ENCODE measurements around the gene KNTC1.

Gene KNTC1

GRCh38 chr12:122665349-122665748 is 138.3 kb downstream of the KNTC1 start:
- no peak overlapping the region for H3K27ac ChIP-seq (ENCODE audit: insufficient read depth, low read depth, low read length, poor library complexity, severe bottlenecking)
- no peaks in the 10 kb centered on the region for H3K4me1 ChIP-seq (ENCODE audit: control insufficient read depth, insufficient read depth, low read length)
- H3K9me3 ChIP-seq (ENCODE audit: control insufficient read depth, low read length) = no peaks in the 10 kb centered on the region
- no peaks in the 10 kb centered on the region for H3K27me3 ChIP-seq (ENCODE audit: control insufficient read depth, insufficient read depth, low read length, poor library complexity, severe bottlenecking)
- WGBS, 2 experiments = 89 to 92% methylated on average over 8 of the region's 8 CpGs
- no peaks in the 10 kb centered on the region for H3K36me3 ChIP-seq (ENCODE audit: control insufficient read depth, insufficient read depth, low read length)
- H3K4me3 ChIP-seq (ENCODE audit: insufficient read depth, low read depth, low read length) = no peak overlapping the region

- H3K4me1 ChIP-seq (ENCODE audit: control insufficient read depth, insufficient read depth, low read length) = no peaks in the 10 kb centered on the region
- no peaks in the 10 kb centered on the region for H3K27me3 ChIP-seq (ENCODE audit: control insufficient read depth, insufficient read depth, low read length, poor library complexity, severe bottlenecking)
- H3K4me3 ChIP-seq (ENCODE audit: insufficient read depth, low read depth, low read length) = no peak overlapping the region
- no peak overlapping the region for H3K27ac ChIP-seq (ENCODE audit: insufficient read depth, low read depth, low read length, poor library complexity, severe bottlenecking)
- no peaks in the 10 kb centered on the region for H3K36me3 ChIP-seq (ENCODE audit: control insufficient read depth, insufficient read depth, low read length)
- WGBS, 2 experiments = 92 to 95% methylated on average over 5 of the region's 5 CpGs
- H3K9me3 ChIP-seq (ENCODE audit: control insufficient read depth, low read length) = no peaks in the 10 kb centered on the region
These were observed 138.7 kb downstream of the KNTC1 start for GRCh38 chr12:122665759-122666158.

- no peaks in the 10 kb centered on the region for H3K27me3 ChIP-seq (ENCODE audit: control insufficient read depth, insufficient read depth, low read length, poor library complexity, severe bottlenecking)
- 86 to 90% methylated on average over 2 of the region's 2 CpGs for WGBS, 2 experiments
- no peaks in the 10 kb centered on the region for H3K4me1 ChIP-seq (ENCODE audit: control insufficient read depth, insufficient read depth, low read length)
- no peak overlapping the region for H3K4me3 ChIP-seq (ENCODE audit: insufficient read depth, low read depth, low read length)
- no peak overlapping the region for H3K27ac ChIP-seq (ENCODE audit: insufficient read depth, low read depth, low read length, poor library complexity, severe bottlenecking)
- no peaks in the 10 kb centered on the region for H3K36me3 ChIP-seq (ENCODE audit: control insufficient read depth, insufficient read depth, low read length)
- no peaks in the 10 kb centered on the region for H3K9me3 ChIP-seq (ENCODE audit: control insufficient read depth, low read length)
These were observed 141.2 kb downstream of the KNTC1 start for GRCh38 chr12:122668268-122668667.

- H3K9me3 ChIP-seq (ENCODE audit: control insufficient read depth, low read length) = no peaks in the 10 kb centered on the region
- no peaks in the 10 kb centered on the region for H3K4me1 ChIP-seq (ENCODE audit: control insufficient read depth, insufficient read depth, low read length)
- no peaks in the 10 kb centered on the region for H3K36me3 ChIP-seq (ENCODE audit: control insufficient read depth, insufficient read depth, low read length)
- H3K4me3 ChIP-seq (ENCODE audit: insufficient read depth, low read depth, low read length) = no peak overlapping the region
- no peaks in the 10 kb centered on the region for H3K27me3 ChIP-seq (ENCODE audit: control insufficient read depth, insufficient read depth, low read length, poor library complexity, severe bottlenecking)
- 90 to 93% methylated on average over 3 of the region's 5 CpGs for WGBS, 2 experiments
- no peak overlapping the region for H3K27ac ChIP-seq (ENCODE audit: insufficient read depth, low read depth, low read length, poor library complexity, severe bottlenecking)
These were observed 142.5 kb downstream of the KNTC1 start for GRCh38 chr12:122669397-122670070.

- Histone ChIP-seq H3K4me1 (ENCODE audit: control insufficient read depth, insufficient read depth, low read length) (no peaks in the 10 kb centered on the region), H3K9me3 (ENCODE audit: control insufficient read depth, low read length) (no peaks in the 10 kb centered on the region), H3K4me3 (ENCODE audit: insufficient read depth, low read depth, low read length) (no peak overlapping the region), H3K27ac (ENCODE audit: insufficient read depth, low read depth, low read length, poor library complexity, severe bottlenecking) (no peak overlapping the region), H3K36me3 (ENCODE audit: control insufficient read depth, insufficient read depth, low read length) (no peaks in the 10 kb centered on the region), H3K27me3 (ENCODE audit: control insufficient read depth, insufficient read depth, low read length, poor library complexity, severe bottlenecking) (no peaks in the 10 kb centered on the region)
- 75 to 81% methylated on average over 2 of the region's 2 CpGs for WGBS, 2 experiments
These were observed 145.5 kb downstream of the KNTC1 start for GRCh38 chr12:122672515-122672914.
